SK-N-SH (cell line): Measurements from ENCODE around the gene PPHLN1.

Source experiments
- EP300 ChIP-seq, 2 experiments: IDR thresholded peaks; 2 replicates each; pipeline versions ENCODE4 v1.4.0 to v1.6.1; 2012; ENCODE audit warnings: borderline replicate concordance in 1 of 2, low read depth in 1 of 2, low read length in 1 of 2
- MAX ChIP-seq: IDR thresholded peaks from 2 replicates; pipeline ENCODE4 v1.4.0; 2012; ENCODE audit warnings: low read depth
- REST ChIP-seq: IDR thresholded peaks from 2 replicates; pipeline ENCODE4 v1.6.1; 2012; ENCODE audit warnings: mild to moderate bottlenecking, low read depth, low read length, moderate library complexity

- TF ChIP-seq MAX (no peak), REST (no peak), EP300 (IDR thresholded peaks at IDR 0.05; ENCODE audit: borderline replicate concordance in 1 of 2, low read depth in 1 of 2, low read length in 1 of 2) (no peak)
These were observed 19.7 kb upstream of the PPHLN1 start for GRCh38 chr12:42306297-42306696.
